ENCODE results near the gene LINC01488.

GRCh38 chr11:69535908-69536307 lies 54.4 kb downstream of the LINC01488 start:
- TF ChIP-seq CTCF (IDR thresholded peaks at IDR 0.05; ENCODE audit: insufficient read depth, low read length, poor library complexity, severe bottlenecking): no peak
- TF ChIP-seq EZH2phosphoT487 (conservative IDR thresholded peaks at IDR 0.05; ENCODE audit: low read length): no peak

Measured in SU-DHL-6 (cell line).